SHP77 (cell line): ENCODE measurements around the gene KAT8.
"Not testable (repeated sequence)": the region's sequence is repeated elsewhere in the genome, so short reads cannot be mapped to it uniquely, and the experiment has no call there.

Experiments used
- DNase-seq, 2 experiments: peaks; one replicate each; lab custom pipeline; 2025; lab: John Stamatoyannopoulos, UW

KAT8 gene

GRCh38 chr16:31148281-31148728 lies 30.8 kb downstream of the KAT8 start:
- no peak for DNase-seq

DNA sequence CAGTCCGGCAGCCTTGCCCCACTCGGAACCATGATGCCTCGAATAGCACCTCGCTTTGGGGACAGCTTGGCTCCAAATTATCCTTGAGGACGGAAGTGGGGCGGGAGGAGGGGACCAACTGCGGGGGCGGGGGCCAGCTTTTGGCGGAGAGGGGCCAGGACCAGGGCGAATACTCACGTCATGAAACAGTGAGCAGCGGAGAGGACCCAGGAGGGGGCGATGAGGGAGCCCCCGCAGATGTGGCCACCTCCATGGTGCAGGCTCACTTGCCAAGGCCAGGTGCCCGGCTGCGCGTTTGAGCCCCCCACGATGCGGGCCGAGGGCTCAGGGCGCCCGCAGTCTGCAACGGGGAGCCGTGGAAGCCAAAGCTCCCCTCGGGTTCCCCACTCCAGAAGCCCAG lies 31.4 kb downstream of the KAT8 start:
- no peak for DNase-seq

GRCh38 chr16:31149332-31149731 lies 31.9 kb downstream of the KAT8 start:
- DNase-seq = no peak

GRCh38 chr16:31149894-31150890 lies 32.7 kb downstream of the KAT8 start, which contains the start of gene PRSS36:
Gene PRSS36, minus strand, starts transcription at chr16:31150066. Its CDS starts 31 bp downstream, at chr16:31150035.
- DNase-seq = no peak

- DNase-seq = not testable (repeated sequence)
These were observed 33.5 kb downstream of the KAT8 start for GRCh38 chr16:31150976-31151375.

- no peak for DNase-seq
These were observed 39.7 kb downstream of the KAT8 start for GRCh38 chr16:31157136-31157535.

DNA sequence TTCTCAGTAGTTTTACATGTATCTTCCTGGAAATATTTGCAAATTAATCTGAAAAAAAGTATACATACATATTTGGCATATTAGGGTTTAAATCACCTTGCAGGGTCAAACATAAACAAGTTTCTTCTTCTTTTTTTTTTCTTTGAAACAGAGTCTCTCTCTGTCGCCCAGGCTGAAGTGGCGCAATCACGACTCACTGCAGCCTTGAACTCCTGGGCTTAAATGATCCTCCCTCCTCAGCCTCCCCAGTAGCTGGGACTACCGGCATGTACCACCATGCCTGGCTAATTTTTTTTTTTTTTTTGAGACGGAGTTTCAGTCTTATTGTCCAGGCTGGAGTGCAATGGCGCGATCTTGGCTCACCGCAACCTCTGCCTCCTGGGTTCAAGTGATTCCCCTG lies 49.9 kb downstream of the KAT8 start:
- no peak for DNase-seq

DNA sequence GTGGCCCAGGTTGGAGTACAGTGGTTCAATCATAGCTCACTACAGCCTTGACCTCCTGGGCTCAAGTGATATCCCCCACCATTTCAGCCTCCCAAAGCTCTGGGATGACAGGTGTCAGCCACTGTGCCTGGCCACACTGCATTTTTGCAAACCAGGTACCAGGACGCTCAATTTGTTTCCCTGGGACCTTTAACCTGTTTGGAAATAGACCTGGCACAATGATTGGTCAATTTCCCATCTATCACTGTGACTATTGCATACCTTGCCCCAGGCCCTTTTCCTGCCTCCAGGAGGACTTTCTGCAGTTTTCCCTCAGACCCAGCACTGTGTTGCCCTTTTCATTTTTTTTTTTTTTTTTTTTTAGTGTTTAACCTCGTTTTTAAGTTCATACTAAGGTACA lies 51.4 kb downstream of the KAT8 start:
- no peak for DNase-seq

DNA sequence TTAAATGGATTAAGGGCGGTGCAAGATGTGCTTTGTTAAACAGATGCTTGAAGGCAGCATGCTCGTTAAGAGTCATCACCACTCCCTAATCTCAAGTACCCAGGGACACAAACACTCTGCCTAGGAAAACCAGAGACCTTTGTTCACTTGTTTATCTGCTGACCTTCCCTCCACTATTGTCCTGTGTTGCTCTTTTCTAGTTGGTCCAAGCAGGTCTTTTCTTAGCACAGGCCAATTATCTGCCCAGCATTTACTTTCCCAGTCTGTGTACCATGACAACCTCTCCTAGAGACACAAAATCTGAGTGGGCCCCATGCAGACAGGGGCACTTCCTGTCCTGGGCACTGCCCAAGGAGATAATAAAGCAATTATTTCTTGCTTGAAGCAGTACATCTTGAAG lies 52.6 kb downstream of the KAT8 start:
- DNase-seq = not testable (repeated sequence)

- DNase-seq = no peak
These were observed 59.7 kb downstream of the KAT8 start for GRCh38 chr16:31177136-31177535.

GRCh38 chr16:31179219-31179746 lies 61.8 kb downstream of the KAT8 start:
- no peak for DNase-seq

- peak; percentile 80 to 88 for DNase-seq
These were observed 62.4 kb downstream of the KAT8 start, which contains the start of gene FUS for GRCh38 chr16:31179747-31180459. Gene FUS, plus strand, starts transcription at chr16:31180139. Its CDS starts 76 bp downstream, at chr16:31180215.
